Epithelial cell of esophagus (primary cell): Measurements from ENCODE around the gene RNF213.

Source experiments
- DNase-seq: peaks from one replicate; pipeline ENCODE4 v3.0.0; 2010; ENCODE audit warnings: low read depth
- H3K4me3 ChIP-seq: 2 replicates; pipeline ENCODE4 v1.5.1; 2011; ENCODE audit warnings: mild to moderate bottlenecking, low read length, control low read depth
- TF ChIP-seq, protein P1 (sequence below): IDR thresholded peaks from 2 replicates; pipeline ENCODE4 v1.5.1; 2011; ENCODE audit warnings: low read depth, mild to moderate bottlenecking, low read length, control low read depth, inconsistent platforms; ENCODE audit not compliant: insufficient read depth; ENCODE audit errors: missing control alignments

Gene RNF213

GRCh38 chr17:80421381-80422090 is 160.9 kb downstream of the RNF213 start:
- no peak overlapping the region for H3K4me3 ChIP-seq
- DNase-seq = no peak
- TF ChIP-seq, protein P1, sequence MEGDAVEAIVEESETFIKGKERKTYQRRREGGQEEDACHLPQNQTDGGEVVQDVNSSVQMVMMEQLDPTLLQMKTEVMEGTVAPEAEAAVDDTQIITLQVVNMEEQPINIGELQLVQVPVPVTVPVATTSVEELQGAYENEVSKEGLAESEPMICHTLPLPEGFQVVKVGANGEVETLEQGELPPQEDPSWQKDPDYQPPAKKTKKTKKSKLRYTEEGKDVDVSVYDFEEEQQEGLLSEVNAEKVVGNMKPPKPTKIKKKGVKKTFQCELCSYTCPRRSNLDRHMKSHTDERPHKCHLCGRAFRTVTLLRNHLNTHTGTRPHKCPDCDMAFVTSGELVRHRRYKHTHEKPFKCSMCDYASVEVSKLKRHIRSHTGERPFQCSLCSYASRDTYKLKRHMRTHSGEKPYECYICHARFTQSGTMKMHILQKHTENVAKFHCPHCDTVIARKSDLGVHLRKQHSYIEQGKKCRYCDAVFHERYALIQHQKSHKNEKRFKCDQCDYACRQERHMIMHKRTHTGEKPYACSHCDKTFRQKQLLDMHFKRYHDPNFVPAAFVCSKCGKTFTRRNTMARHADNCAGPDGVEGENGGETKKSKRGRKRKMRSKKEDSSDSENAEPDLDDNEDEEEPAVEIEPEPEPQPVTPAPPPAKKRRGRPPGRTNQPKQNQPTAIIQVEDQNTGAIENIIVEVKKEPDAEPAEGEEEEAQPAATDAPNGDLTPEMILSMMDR = no peak

- TF ChIP-seq, protein P1 = no peak
- no peak overlapping the region for H3K4me3 ChIP-seq
- DNase-seq = no peak
Measured at GRCh38 chr17:80422276-80422675, 161.6 kb downstream of the RNF213 start.

GRCh38 chr17:80422981-80423380 is 162.3 kb downstream of the RNF213 start:
- H3K4me3 ChIP-seq = no peak overlapping the region
- DNase-seq = no peak
- TF ChIP-seq, protein P1 = no peak

DNA sequence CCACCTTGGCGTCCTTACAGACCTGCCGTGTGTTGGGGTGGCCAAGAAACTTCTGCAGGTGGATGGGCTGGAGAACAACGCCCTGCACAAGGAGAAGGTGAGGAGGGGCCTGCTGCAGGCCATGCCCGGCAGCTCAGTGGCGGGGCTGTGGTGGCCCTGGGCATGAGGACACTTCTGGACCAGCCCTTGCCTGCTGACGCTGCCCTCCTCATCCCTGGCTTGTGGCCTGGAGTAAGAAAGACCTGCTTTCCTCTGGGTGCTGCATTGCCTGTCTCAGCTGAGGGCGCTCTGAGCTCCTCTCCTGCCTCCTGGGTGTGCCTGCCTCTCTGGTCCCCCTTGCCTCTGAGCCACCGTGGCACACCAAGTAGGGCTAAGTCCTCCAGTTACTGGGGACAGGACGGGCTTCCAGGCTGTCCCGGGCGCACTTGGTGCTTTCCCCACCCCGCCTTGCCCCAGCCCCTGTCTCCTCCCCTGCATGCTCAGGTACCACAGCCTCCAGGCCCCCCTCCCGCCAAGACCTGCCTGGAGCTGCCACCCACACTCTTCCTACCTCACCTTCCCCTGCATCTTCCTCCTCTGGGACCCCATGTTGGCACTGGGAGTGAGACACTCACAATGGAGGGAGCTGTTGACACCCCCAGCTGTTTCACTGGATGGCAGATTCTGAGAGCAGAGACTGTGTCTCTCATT is 163.0 kb downstream of the RNF213 start:
- TF ChIP-seq, protein P1 = no peak

DNA sequence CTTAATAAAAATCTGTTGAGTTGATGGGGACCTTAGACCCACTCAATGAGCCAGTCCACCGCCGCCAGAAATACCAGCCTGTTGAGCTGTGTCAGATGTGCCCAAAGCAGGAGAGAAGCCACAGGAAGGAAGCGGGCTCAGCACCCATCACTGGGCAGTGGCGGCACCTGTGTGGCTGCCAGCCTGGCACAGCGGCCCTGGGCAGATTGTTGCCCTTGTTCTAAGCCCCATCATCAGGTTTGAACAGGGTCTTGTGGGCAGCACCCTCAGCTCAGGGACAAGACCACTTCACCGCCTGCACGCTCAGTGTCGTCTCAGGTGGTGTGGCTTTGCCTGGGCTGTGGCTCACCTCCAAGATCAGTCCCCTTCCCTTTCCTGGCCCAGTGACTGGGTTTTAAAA is 163.6 kb downstream of the RNF213 start:
- no peak for DNase-seq
- TF ChIP-seq, protein P1 = no peak
- no peak overlapping the region for H3K4me3 ChIP-seq

More for the DNA sequence above, 163.0 kb downstream of the RNF213 start:
- no peak overlapping the region for H3K4me3 ChIP-seq
- no peak for DNase-seq

DNA sequence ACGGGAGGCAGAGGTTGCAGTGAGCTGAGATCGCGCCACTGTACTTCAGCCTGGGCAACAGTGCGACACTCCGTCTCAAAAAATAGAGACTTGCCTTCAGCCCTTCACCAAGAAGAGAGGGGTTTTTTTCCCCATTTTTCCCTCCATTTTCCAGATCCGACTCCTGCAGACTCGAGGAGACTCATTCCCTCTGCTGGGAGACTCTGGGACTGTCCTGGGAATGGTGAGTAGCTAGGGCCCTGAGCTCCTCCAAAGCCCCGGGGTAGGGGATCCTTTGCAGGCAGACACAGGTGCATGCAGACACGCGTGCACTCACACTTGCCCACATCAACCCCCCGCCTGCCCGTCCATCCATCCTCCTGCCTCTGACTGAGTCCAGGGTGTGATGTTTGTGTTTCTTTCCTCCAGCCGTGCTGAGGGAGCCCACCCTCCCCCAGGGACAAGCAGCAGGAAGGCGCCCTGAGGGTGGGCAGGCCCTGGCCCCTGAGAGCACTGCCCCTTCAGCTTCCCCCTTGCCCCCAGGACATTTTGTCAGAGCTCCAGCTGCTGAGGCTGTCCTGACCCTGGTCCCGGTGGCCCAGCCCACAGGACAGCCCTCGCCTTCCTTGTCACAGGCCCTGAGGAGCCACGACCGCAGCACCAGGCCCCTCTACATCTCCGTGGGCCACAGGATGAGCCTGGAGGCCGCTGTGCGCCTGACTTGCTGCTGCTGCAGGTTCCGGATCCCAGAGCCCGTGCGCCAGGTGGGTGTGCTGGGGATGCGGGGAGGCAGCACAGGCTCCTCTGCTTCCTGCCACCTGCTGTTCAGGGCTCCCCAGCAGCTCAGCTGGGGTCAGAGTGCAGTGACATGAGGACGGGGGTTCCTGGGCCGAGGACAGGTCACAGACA is 164.5 kb downstream of the RNF213 start:
- no peak overlapping the region for H3K4me3 ChIP-seq
- DNase-seq = no peak
- TF ChIP-seq, protein P1 = no peak
